Suppressor macrophage treated with lipopolysaccharide for 1 hour (primary cell): ENCODE measurements around the gene ARID5A.
"Not testable (repeated sequence)": the region's sequence is repeated elsewhere in the genome, so short reads cannot be mapped to it uniquely, and the experiment has no call there.

ENCODE experiments used
- DNase-seq, 3 donors: peaks; one replicate each; pipeline ENCODE4 v3.0.0-alpha.2; 2020 to 2022

ARID5A gene

DNA sequence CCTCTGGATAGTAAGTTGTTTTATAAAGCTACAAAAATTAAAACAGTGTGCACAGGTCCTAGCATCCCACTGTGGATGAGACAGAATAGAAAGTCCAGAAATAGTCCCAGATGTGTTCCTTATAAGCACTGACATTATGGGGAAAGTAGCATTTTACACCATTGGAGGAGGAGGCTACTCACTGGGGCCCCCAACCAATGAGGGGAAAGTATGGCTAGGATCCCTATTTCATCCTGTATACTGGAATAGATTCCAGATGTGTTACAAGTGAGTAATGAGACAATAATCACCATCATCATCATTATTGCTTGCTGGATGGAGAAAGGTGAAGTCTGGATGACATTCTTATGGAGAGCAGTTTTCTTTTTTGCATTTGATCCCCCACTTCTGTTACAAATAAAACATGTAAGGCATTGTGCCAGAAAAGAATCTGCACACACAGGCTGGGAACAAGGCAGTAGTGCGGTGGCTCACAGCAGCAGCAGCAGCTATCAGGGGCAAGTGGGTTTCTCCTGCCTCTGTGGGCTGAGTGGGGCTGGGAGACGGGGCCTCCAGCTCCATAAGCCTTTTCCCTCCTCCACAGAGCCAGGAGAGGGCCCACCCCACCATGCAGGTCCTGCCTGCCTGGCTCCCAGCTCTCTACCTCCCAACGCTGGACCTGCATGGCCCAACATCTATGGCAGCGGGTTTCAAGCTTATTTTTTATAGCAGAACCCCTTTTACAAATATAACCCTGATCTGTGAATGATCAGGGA lies 5.0 kb downstream of the ARID5A start:
- no peak for DNase-seq

DNA sequence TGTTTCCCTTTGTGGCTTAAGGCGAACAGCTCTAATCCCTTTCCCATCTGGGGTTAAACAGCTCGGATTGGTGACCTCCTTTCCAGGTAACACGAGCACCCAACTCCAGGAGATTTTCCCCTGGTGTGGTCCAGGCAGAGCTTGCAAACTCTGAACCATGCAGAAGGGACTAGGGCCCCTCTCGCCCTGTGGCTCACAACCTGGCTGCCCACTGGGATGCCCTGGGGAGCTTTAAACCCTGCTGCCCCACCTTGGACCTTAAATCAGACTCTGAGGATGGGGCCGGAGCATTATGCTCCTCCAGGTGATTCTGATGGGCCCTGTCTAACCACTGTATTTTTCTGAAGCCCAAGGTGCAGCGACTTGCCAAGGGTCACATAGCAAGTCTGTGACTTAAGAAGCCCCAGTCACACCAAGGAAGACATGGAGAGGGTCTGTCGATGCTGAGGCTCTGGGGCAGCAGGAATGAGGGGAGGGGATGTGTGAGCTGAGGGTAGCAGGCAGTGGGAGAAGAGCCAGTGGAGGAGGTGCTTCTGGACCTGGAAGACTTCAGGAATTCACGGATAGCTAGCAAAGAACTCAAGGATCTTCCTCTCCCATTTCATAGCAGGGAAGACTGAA lies 5.9 kb downstream of the ARID5A start:
- DNase-seq, result no peak

GRCh38 chr2:96546321-96546720 lies 9.8 kb downstream of the ARID5A start:
- DNase-seq, result no peak

DNA sequence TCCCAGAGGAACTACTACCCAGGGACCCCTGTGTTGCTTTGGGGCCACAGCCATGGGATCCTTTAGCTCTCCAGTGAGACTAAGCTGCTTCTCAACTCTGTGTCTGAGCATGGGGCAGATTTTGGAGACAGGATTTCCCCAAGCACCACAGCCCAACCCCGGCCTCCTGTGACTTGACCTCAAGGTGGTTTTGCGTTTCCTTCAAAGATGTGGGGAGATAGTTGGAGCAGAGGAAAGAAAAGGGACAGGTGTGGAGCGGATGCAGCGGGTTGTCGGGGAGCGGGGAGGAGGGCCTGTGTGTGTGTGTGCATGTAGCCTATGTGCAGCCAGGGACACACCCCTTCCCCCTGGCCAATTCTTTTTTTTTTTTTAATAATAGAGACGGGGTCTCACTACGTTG lies 10.2 kb downstream of the ARID5A start:
- DNase-seq, result no peak

GRCh38 chr2:96547203-96547641 lies 10.7 kb downstream of the ARID5A start:
- no peak for DNase-seq

- DNase-seq, result no peak
These were observed 11.2 kb downstream of the ARID5A start for GRCh38 chr2:96547731-96548171.

- no peak for DNase-seq
These were observed 12.3 kb downstream of the ARID5A start for GRCh38 chr2:96548558-96549465.

DNA sequence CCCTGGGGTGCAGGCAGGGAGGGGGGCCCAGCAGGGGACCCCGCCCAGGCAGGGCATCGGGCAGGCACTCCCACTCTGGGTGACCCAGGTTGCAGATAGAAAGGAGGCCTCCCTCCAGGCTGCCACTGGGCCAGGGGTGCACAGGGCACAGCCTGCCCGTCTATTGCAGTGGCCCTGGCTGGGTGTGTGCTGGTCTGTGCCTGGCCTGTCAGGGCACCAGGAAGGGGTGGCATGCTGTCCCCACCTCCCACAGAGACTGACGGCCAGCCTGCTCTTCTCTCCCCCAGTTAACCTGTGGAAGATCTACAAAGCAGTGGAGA lies 12.9 kb downstream of the ARID5A start:
- DNase-seq, result no peak

DNA sequence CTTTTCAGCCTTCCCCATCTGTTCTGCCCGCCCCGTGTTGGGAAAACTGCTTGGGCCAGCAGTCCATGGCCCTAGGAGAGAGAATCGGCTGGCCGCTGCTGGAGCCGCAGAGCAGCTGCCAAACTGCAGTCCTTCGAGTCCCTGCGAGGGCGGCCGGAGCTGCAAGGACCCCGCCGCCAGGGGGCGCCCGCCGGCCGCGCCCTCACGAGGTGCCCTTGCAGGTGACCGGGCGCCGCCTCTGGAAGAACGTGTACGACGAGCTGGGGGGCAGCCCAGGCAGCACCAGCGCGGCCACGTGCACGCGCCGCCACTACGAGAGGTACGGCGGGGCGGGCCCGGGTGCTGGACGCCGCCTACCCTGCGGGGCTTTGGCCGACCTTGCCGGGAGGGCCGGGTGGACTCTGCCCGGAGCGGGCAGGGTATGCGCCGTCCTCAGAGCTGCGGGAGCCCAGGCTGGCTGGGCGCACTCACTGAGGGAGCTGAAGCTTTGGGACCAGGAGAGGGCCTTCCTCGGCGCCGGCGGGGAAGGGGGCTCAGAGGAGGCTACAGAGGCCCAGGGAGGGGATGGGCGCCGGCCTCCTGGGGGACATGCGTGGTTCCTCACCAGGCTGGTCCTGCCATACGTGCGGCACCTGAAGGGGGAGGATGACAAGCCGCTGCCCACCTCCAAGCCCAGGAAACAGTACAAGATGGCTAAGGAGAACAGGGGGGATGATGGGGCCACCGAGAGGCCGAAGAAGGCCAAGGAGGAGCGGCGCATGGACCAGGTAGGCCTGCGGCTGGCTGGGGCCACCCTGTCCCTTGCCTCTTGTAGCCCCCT lies 13.6 kb downstream of the ARID5A start:
- DNase-seq, result no peak

- DNase-seq, result no peak
These were observed 14.4 kb downstream of the ARID5A start for GRCh38 chr2:96550787-96551604.

- no peak for DNase-seq
These were observed 15.2 kb downstream of the ARID5A start for GRCh38 chr2:96551605-96552314.

DNA sequence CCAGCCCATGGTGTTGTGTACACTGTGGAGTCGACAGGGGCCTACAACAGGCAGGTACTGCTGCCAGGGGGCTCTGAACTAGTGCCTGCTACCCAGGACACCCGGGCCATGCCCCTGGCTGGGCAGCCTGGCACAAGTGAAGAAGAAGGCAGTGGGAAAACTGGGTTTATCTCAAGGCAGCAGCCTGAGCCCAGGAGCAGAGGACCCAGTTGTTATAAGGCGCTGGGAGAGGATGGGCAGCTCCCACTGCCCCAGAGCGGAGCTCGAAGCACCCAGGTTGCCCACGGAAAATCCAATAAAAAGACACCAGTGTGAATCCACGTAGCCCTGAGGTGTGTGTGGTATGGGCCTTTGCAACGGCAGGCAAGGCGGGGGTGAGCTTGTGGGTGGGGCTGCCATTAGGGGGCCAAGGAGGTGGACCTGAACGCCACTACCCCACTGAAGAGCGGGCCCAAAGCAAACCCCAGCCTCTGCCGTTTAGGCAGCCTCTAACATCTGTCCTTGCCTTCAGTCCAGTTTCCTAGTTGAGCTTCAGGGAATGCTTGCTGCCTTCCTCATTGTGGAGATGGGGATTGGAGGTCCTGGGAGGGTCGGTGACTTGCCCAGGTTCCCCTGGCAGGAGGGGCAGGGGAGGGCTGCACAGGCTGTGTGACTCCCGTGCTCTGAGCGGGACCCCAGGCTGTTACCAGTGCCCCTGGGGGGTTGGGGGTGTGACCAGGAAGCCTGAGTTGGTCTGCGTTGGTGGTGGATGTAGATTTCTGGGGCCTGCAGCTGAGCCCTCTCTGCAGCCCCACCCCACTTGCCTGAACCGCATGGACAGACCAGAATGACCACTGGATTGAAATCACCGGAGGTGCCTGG lies 16.0 kb downstream of the ARID5A start:
- DNase-seq, result no peak

- DNase-seq, result no peak
These were observed 16.8 kb downstream of the ARID5A start for GRCh38 chr2:96553176-96553956.

DNA sequence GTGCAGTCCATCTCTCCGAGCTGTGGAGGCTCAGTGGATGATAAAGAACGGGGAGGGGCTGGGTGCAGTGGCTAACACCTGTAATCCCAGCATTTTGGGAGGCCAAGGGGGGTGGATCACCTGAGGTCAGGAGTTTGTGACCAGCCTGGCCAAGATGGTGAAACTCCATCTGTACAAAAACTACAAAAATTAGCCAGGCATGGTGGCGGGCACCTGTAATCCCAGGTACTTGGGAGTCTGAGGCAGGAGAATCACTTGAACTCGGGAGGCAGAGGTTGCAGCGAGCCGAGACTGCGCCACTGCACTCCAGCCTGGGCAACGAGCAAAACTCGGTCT lies 17.4 kb downstream of the ARID5A start:
- DNase-seq, result not testable (repeated sequence)

DNA sequence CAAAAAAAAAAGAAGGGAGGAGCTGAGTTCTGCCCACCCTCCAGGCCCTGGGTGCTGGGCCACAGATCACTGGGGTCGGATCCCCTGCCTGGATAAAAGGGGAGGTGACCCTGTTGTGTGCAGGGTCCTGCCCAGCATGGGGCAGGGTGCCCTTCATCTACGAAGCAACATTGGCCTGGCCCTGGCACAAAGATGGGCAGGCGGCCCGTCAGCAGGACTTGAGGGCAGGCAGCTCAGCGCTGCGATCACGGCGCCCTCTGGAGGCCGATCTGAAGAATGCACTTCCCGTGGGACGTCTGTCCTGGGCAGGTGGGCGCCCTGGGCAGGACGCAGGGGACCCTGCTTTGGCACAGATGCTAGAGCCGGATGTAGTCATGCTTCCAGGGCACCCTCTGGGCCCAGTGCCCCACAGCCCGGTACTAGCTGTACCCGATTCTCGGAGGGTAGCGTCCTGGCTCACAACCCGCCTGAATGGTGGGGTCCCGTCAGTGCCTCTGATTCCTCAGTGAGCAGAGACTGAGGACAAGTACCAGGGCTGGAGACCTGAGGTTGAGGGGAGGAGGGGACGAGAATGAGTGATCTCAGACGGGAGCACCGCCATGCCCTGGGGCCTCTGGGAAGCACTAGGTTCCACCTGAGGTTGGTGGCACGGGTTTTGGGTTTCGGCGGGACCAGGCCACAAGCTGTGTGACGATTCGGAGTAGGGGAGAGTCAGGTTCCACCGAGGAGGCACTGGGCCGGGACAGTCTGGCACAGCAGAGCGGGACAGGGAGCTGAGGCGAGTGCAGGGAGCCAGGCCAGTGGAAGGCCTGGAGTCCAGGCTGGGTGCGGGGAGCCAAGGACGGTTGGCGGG lies 18.0 kb downstream of the ARID5A start:
- peak; percentile 69 to 81 (median 73) for DNase-seq

- DNase-seq, result no peak
These were observed 18.6 kb downstream of the ARID5A start for GRCh38 chr2:96555146-96555610.

- DNase-seq, result peak; percentile 93 to 98 (median 96)
These were observed 20.1 kb downstream of the ARID5A start for GRCh38 chr2:96556441-96557330.
